ENCODE data around the gene NNT. TPM values are rescaled to one million over a fixed set of nuclear protein-coding genes. Genes with fewer than 3 reads are reported as not detected.

Gene NNT
- total and polyA plus RNA-seq, 2 of the 13 experiments (the other 11 are each of a cell fraction or from before 2014, with no cell fraction given) = 21.1 to 58.0 TPM

DNA sequence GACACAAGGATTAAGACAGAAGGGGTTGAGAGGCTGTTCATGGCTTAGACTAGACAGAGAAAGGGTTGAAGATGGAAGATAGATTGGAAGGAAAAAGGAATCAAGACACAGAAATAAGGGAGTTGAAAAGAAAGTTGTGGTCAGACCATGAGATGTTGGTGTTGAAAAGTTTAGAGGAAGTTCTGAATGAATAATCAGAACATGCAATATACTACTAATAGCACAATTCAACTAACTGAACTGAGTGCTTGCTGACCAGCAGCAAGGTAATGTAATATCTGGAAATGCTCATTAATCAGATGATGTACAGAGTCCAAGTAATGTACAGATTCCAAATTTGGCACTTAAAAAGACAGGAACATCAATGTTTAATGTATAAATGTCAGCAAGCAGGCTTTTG, 10.6 kb upstream of the NNT start:
- in situ Hi-C loops (cut with HindIII; ENCODE audit: extremely low pct_ligation_motif_present, low pct_unique_long_range_greater_than_20kb) = no loop called here
- no peaks in the 10 kb centered on the region for H3K9me3 ChIP-seq (ENCODE audit: low read length)
- POLR2A ChIA-PET = no interaction called here

More for the DNA sequence above, 10.6 kb upstream of the NNT start:
- no peak for ATAC-seq
- H2AFZ ChIP-seq (ENCODE audit: low read length) = no peak overlapping the region
- intact Hi-C loops (cut with micrococcal nuclease; ENCODE audit: unreplicated experiment) = no loop called here
- no peak overlapping the region for H3K27ac ChIP-seq (ENCODE audit: extremely low read length, insufficient read depth, low read length)
- TF ChIP-seq, protein P1, sequence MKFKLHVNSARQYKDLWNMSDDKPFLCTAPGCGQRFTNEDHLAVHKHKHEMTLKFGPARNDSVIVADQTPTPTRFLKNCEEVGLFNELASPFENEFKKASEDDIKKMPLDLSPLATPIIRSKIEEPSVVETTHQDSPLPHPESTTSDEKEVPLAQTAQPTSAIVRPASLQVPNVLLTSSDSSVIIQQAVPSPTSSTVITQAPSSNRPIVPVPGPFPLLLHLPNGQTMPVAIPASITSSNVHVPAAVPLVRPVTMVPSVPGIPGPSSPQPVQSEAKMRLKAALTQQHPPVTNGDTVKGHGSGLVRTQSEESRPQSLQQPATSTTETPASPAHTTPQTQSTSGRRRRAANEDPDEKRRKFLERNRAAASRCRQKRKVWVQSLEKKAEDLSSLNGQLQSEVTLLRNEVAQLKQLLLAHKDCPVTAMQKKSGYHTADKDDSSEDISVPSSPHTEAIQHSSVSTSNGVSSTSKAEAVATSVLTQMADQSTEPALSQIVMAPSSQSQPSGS (CRISPR knock-in tag; IDR thresholded peaks at IDR 0.05) = no peak
- no peak for TF ChIP-seq STAG1 (CRISPR knock-in tag; IDR thresholded peaks at IDR 0.05)
- TF ChIP-seq TAF15 (IDR thresholded peaks at IDR 0.05; ENCODE audit: low read depth, low read length, poor library complexity, severe bottlenecking) = no peak
- no peak for TF ChIP-seq RXRA (CRISPR knock-in tag; IDR thresholded peaks at IDR 0.05)
- TF ChIP-seq, protein P2, sequence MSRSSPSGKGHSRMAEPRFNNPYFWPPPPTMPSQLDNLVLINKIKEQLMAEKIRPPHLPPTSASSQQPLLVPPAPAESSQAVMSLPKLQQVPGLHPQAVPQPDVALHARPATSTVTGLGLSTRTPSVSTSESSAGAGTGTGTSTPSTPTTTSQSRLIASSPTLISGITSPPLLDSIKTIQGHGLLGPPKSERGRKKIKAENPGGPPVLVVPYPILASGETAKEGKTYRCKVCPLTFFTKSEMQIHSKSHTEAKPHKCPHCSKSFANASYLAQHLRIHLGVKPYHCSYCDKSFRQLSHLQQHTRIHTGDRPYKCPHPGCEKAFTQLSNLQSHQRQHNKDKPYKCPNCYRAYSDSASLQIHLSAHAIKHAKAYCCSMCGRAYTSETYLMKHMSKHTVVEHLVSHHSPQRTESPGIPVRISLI (CRISPR knock-in tag; IDR thresholded peaks at IDR 0.05; ENCODE audit: borderline replicate concordance) = no peak
- no peak for TF ChIP-seq ZNF615 (CRISPR knock-in tag; IDR thresholded peaks at IDR 0.05; ENCODE audit: borderline replicate concordance)
- TF ChIP-seq, protein P3, sequence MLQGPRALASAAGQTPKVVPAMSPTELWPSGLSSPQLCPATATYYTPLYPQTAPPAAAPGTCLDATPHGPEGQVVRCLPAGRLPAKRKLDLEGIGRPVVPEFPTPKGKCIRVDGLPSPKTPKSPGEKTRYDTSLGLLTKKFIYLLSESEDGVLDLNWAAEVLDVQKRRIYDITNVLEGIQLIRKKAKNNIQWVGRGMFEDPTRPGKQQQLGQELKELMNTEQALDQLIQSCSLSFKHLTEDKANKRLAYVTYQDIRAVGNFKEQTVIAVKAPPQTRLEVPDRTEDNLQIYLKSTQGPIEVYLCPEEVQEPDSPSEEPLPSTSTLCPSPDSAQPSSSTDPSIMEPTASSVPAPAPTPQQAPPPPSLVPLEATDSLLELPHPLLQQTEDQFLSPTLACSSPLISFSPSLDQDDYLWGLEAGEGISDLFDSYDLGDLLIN (CRISPR knock-in tag; IDR thresholded peaks at IDR 0.05; ENCODE audit: borderline replicate concordance) = no peak
- TF ChIP-seq, protein P4, sequence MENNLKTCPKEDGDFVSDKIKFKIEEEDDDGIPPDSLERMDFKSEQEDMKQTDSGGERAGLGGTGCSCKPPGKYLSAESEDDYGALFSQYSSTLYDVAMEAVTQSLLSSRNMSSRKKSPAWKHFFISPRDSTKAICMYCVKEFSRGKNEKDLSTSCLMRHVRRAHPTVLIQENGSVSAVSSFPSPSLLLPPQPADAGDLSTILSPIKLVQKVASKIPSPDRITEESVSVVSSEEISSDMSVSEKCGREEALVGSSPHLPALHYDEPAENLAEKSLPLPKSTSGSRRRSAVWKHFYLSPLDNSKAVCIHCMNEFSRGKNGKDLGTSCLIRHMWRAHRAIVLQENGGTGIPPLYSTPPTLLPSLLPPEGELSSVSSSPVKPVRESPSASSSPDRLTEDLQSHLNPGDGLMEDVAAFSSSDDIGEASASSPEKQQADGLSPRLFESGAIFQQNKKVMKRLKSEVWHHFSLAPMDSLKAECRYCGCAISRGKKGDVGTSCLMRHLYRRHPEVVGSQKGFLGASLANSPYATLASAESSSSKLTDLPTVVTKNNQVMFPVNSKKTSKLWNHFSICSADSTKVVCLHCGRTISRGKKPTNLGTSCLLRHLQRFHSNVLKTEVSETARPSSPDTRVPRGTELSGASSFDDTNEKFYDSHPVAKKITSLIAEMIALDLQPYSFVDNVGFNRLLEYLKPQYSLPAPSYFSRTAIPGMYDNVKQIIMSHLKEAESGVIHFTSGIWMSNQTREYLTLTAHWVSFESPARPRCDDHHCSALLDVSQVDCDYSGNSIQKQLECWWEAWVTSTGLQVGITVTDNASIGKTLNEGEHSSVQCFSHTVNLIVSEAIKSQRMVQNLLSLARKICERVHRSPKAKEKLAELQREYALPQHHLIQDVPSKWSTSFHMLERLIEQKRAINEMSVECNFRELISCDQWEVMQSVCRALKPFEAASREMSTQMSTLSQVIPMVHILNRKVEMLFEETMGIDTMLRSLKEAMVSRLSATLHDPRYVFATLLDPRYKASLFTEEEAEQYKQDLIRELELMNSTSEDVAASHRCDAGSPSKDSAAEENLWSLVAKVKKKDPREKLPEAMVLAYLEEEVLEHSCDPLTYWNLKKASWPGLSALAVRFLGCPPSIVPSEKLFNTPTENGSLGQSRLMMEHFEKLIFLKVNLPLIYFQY (CRISPR knock-in tag; IDR thresholded peaks at IDR 0.05; ENCODE audit: borderline replicate concordance) = no peak
- TF ChIP-seq, protein P5, sequence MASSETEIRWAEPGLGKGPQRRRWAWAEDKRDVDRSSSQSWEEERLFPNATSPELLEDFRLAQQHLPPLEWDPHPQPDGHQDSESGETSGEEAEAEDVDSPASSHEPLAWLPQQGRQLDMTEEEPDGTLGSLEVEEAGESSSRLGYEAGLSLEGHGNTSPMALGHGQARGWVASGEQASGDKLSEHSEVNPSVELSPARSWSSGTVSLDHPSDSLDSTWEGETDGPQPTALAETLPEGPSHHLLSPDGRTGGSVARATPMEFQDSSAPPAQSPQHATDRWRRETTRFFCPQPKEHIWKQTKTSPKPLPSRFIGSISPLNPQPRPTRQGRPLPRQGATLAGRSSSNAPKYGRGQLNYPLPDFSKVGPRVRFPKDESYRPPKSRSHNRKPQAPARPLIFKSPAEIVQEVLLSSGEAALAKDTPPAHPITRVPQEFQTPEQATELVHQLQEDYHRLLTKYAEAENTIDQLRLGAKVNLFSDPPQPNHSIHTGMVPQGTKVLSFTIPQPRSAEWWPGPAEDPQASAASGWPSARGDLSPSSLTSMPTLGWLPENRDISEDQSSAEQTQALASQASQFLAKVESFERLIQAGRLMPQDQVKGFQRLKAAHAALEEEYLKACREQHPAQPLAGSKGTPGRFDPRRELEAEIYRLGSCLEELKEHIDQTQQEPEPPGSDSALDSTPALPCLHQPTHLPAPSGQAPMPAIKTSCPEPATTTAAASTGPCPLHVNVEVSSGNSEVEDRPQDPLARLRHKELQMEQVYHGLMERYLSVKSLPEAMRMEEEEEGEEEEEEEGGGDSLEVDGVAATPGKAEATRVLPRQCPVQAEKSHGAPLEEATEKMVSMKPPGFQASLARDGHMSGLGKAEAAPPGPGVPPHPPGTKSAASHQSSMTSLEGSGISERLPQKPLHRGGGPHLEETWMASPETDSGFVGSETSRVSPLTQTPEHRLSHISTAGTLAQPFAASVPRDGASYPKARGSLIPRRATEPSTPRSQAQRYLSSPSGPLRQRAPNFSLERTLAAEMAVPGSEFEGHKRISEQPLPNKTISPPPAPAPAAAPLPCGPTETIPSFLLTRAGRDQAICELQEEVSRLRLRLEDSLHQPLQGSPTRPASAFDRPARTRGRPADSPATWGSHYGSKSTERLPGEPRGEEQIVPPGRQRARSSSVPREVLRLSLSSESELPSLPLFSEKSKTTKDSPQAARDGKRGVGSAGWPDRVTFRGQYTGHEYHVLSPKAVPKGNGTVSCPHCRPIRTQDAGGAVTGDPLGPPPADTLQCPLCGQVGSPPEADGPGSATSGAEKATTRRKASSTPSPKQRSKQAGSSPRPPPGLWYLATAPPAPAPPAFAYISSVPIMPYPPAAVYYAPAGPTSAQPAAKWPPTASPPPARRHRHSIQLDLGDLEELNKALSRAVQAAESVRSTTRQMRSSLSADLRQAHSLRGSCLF (CRISPR knock-in tag; IDR thresholded peaks at IDR 0.05; ENCODE audit: borderline replicate concordance) = no peak
- no peak for TF ChIP-seq ZNF891 (CRISPR knock-in tag; IDR thresholded peaks at IDR 0.05)
- CTCF ChIA-PET (ENCODE audit: low intra/inter-chr PET ratio, low total read pairs) = no interaction called here
- no peak overlapping the region for H3K4me2 ChIP-seq (ENCODE audit: low read depth, low read length)
- no peak overlapping the region for H3K9ac ChIP-seq (ENCODE audit: insufficient read depth, low read depth, low read length)
- DNase-seq (ENCODE audit: low spot score) = no peak
- no peaks in the 10 kb centered on the region for H3K27me3 ChIP-seq (ENCODE audit: control insufficient read depth in 1 of 2, insufficient read depth in 2 of 2, low read length in 2 of 2)
- H3K4me3 ChIP-seq (replicated peaks in 1 of 3; ENCODE audit: insufficient read depth in 1 of 3, low read depth in 2 of 3, low read length in 3 of 3) = no peak overlapping the region
- no TSS peak for BruUV-seq (replicated peaks)
- no peaks in the 10 kb centered on the region for H4K20me1 ChIP-seq (ENCODE audit: insufficient read depth, low read length)
- H3K36me3 ChIP-seq (replicated peaks in 1 of 2; ENCODE audit: control insufficient read depth in 1 of 2, insufficient read depth in 2 of 2, low read length in 2 of 2) = 0 out of 5 replicates have a peak, but pooled peaks cover 0 to 3% of the 10 kb centered on the region in 2 experiments
- H3K4me1 ChIP-seq (ENCODE audit: insufficient read depth, low read length) = no peaks in the 10 kb centered on the region
- no peak for FAIRE-seq
- no peaks in the 10 kb centered on the region for H3K79me2 ChIP-seq (ENCODE audit: insufficient read depth, low read length)

All from HepG2 (cell line).